Activated CD8-positive, alpha-beta memory T cell treated with anti-CD3 and anti-CD28 coated beads, Interleukin-2, amount 10 ng/mL, durations not matched to agents 7 days and 5 days (primary cell): ENCODE results near the gene RPS3A. TPM values are rescaled to one million over a fixed set of nuclear protein-coding genes. Genes with fewer than 3 reads are reported as not detected.

Experiments
- total RNA-seq, 2 experiments: library from RNA; stranded (reverse); gene quantifications; one replicate each; pipeline ENCODE4 v1.2.3, GENCODE V29; 2021

The RPS3A gene
- total RNA-seq, 2 experiments from 2014 or later = 1,281 to 1,734 TPM

Other genes starting within 250 kb of the RPS3A start
- 10 to 100 TPM; 59.2 to 60.2 TPM for gene LRBA, start 84.3 kb upstream of the RPS3A start, total RNA-seq
- gene PRSS48, start 177.5 kb downstream of the RPS3A start, total RNA-seq = not detected
- gene SH3D19, start 226.0 kb downstream of the RPS3A start, total RNA-seq = not detected